ENCODE data around the gene GARIN1A. TPM values are rescaled to one million over a fixed set of nuclear protein-coding genes. Genes with fewer than 3 reads are reported as not detected.

GARIN1A gene
- total and polyA plus RNA-seq, 2 of the 4 experiments (the other 2 are of a cell fraction): 0.18 to 1.4 TPM

DNA sequence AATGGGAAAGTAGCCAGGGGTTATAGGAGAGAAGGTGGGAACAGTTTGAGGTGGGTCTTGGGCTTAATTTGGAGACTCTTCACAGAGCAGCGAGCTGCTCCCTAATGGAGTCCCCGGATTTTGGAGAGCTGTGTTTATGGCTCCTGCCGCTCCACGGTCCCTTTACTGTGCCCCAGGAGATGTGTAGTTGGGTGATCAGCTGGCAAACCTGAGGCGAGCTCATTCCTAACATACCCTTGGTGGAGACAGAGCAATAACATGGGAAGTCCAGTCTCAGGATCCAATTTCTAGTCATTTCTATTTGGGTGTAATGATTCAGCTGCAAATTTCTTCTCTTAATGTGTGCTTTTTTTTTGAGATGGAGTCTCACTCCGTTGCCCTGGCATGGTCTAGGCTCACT, 1.5 kb downstream of the GARIN1A start:
- Histone ChIP-seq H2BK15ac (ENCODE audit: low read depth, low read length) (no peak overlapping the region), H3K4ac (ENCODE audit: low read depth, low read length) (no peak overlapping the region), H2AK5ac (ENCODE audit: low read depth, low read length) (no peak overlapping the region), H3K23ac (ENCODE audit: low read depth, low read length) (no peak overlapping the region), H3K4me3 (ENCODE audit: insufficient read depth, low read depth, low read length) (no peak overlapping the region), H2AFZ (replicated peaks; ENCODE audit: low read length, poor library complexity) (no peak overlapping the region), H3K9me1 (ENCODE audit: insufficient read depth, low read length) (no peaks in the 10 kb centered on the region), H2BK120ac (ENCODE audit: low read depth, low read length) (no peak overlapping the region), H3K4me2 (ENCODE audit: low read depth, low read length) (no peak overlapping the region), H3K36me3 (ENCODE audit: control insufficient read depth, insufficient read depth, low read length) (no peaks in the 10 kb centered on the region; the same call in 1 of the 2 replicates), H3K18ac (ENCODE audit: low read depth, low read length) (no peak overlapping the region), H2AK9ac (replicated peaks; ENCODE audit: low read depth, low read length, poor library complexity) (no peak overlapping the region), H3K56ac (ENCODE audit: extremely low read depth, insufficient read depth, low read length) (no peak overlapping the region), H2BK20ac (ENCODE audit: low read depth, low read length) (no peak overlapping the region), H4K5ac (ENCODE audit: low read depth, low read length) (no peak overlapping the region), H3K14ac (replicated peaks; ENCODE audit: low read depth, low read length) (no peak overlapping the region), H3K27ac (ENCODE audit: insufficient read depth, low read length) (no peak overlapping the region), H3K4me1 (ENCODE audit: control insufficient read depth, insufficient read depth, low read length) (no peaks in the 10 kb centered on the region), H3K79me1 (ENCODE audit: low read depth in 1 of 2, low read length in 2 of 2) (no peaks in the 10 kb centered on the region), H4K91ac (ENCODE audit: insufficient read depth, low read depth, low read length) (no peak overlapping the region), H3K9ac (ENCODE audit: low read depth, low read length) (no peak overlapping the region), H2BK5ac (ENCODE audit: low read depth, low read length, poor library complexity, severe bottlenecking) (no peak overlapping the region), H3K9me3 (ENCODE audit: control insufficient read depth, insufficient read depth, low read length) (no peaks in the 10 kb centered on the region), H3K27me3 (ENCODE audit: control insufficient read depth, insufficient read depth, low read length) (no peaks in the 10 kb centered on the region), H4K8ac (ENCODE audit: low read depth in 2 of 2, low read length in 2 of 2) (no peak overlapping the region), H4K20me1 (ENCODE audit: insufficient read depth, low read length) (peaks cover 6% of the 10 kb centered on the region)
- no peak for ATAC-seq (ENCODE audit: low read depth)
- in situ Hi-C loops (cut with MboI; ENCODE audit: low sequenced_read_pairs) (no loop called here), dilution Hi-C loops (cut with HindIII; ENCODE audit: low sequenced_read_pairs, unreplicated experiment) (no loop called here), intact Hi-C loops (cut with micrococcal nuclease) (no loop called here)
- DNase-seq: no peak
- WGBS, 2 experiments (ENCODE audit: extremely low coverage in 2 of 2, insufficient read length in 1 of 2): no CpG with 5 or more reads among the region's 6 CpGs
- CTCF ChIA-PET: interaction anchor here (0.6 to 0.7 kb wide), 2 partner anchors 15 to 200 kb away, joined by 3 read pairs; no protein-coding TSS in a partner anchor
- POLR2A ChIA-PET (ENCODE audit: unreplicated experiment): no interaction called here
- no TSS peak for BruUV-seq (replicated peaks)
- TF ChIP-seq FOS (IDR thresholded peaks at IDR 0.05; ENCODE audit: low read depth, low read length) (no peak), CHD1 (IDR thresholded peaks at IDR 0.05; ENCODE audit: low read depth, low read length) (no peak), MXI1 (IDR thresholded peaks at IDR 0.05; ENCODE audit: borderline replicate concordance, low read depth, low read length) (no peak)
- TF ChIP-seq, protein P1, sequence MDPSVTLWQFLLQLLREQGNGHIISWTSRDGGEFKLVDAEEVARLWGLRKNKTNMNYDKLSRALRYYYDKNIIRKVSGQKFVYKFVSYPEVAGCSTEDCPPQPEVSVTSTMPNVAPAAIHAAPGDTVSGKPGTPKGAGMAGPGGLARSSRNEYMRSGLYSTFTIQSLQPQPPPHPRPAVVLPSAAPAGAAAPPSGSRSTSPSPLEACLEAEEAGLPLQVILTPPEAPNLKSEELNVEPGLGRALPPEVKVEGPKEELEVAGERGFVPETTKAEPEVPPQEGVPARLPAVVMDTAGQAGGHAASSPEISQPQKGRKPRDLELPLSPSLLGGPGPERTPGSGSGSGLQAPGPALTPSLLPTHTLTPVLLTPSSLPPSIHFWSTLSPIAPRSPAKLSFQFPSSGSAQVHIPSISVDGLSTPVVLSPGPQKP (IDR thresholded peaks at IDR 0.05; ENCODE audit: borderline replicate concordance, low read depth, low read length): no peak

Measured in IMR-90 (cell line).